Fibroblast of the aortic adventitia (primary cell): Measurements from ENCODE around the gene RYK. TPM values are rescaled to one million over a fixed set of nuclear protein-coding genes. Genes with fewer than 3 reads are reported as not detected.
"Not testable (repeated sequence)": the region's sequence is repeated elsewhere in the genome, so short reads cannot be mapped to it uniquely, and the experiment has no call there.

Experiments used
- DNase-seq: peaks from one replicate; pipeline ENCODE4 v3.0.0-alpha.2; 2010; ENCODE audit warnings: low read depth
- H3K4me3 ChIP-seq: 2 replicates; pipeline ENCODE4 v1.5.1; 2011; ENCODE audit warnings: low read depth, mild to moderate bottlenecking, control low read depth, low read length, moderate library complexity
- CTCF ChIP-seq: IDR thresholded peaks from 2 replicates; pipeline ENCODE4 v1.5.1; 2011; ENCODE audit warnings: mild to moderate bottlenecking, low read length, control low read depth, inconsistent platforms; ENCODE audit not compliant: insufficient read depth
- total RNA-seq: library from RNA; depleted of rRNA; stranded (reverse); fragments of >200 nt; gene quantifications from 2 replicates; pipeline ENCODE4 v1.2.3, GENCODE V29; 2012; ENCODE audit warnings: low replicate concordance

The RYK gene
- total RNA-seq, 1 donor, result 87.2 TPM

DNA sequence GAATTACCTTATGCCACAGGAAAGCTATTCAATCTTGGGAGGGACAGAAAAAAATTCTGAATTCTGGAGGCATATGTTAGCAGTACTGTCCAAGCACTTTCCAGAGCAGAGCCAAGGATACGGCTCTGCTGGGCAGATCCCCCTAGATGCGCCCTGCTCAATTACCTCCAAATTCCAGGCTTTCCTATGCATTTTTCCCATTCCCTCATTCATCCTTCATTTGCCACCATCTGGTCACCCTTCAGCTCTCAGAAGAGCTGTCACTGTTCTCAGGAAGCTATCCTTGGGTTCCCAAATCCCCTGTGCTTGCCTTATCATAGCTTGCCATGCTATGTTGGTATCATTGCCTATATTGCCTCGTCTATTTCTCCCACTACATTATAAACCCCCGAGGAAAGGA lies 45.2 kb downstream of the RYK start:
- no peak for TF ChIP-seq CTCF

GRCh38 chr3:134201201-134202130 lies 49.2 kb downstream of the RYK start:
- TF ChIP-seq CTCF, result no peak
- H3K4me3 ChIP-seq, result no peak overlapping the region
- peak; percentile 58 for DNase-seq

More for the DNA sequence above, 45.2 kb downstream of the RYK start:
- H3K4me3 ChIP-seq, result no peak overlapping the region
- no peak for DNase-seq

DNA sequence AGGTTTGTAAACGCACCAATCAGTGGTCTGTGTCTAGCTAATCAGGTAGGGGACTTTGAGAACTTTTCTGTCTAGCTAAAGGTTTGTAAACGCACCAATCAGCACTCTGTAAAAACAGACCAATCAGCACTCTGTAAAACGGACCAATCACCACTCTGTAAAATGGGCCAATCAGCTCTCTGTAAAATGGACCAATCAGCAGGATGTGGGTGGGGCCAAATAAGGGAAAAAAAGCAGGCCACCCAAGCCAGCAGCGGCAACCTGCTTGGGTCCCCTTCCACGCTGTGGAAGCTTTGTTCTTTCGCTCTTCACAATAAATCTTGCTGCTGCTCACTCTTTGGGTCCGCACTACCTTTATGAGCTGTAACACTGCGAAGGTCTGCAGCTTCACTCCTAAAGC lies 50.8 kb downstream of the RYK start:
- H3K4me3 ChIP-seq, DNase-seq: not testable (repeated sequence)

DNA sequence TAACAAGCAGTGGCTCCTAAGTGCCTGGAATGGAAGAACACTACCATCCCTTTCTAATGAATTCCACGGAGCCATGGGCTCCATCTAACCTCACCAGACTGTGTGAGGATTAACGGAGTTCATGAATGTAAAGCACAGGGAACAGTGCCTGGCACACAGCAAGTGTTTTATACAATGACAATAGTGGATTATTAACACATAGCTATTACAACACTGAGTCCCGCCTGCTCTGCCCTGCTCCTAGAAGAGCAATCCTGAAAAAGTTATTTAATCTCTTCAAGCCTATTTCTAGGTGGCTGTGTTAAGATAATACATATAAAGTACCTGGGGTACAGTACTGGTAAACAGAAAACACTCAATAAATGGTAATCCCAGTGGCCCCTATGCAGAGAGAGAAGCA lies 51.4 kb downstream of the RYK start:
- no peak for TF ChIP-seq CTCF
- no peak overlapping the region for H3K4me3 ChIP-seq
- no peak for DNase-seq

GRCh38 chr3:134198414-134198813 lies 52.2 kb downstream of the RYK start:
- H3K4me3 ChIP-seq, result no peak overlapping the region
- DNase-seq, result no peak
- TF ChIP-seq CTCF, result no peak

- peak; percentile 77 for TF ChIP-seq CTCF
- H3K4me3 ChIP-seq, result no peak overlapping the region
- DNase-seq, result peak; percentile 81
Observed at GRCh38 chr3:134197681-134198261, 52.9 kb downstream of the RYK start.

- peak; percentile 23 for DNase-seq
- TF ChIP-seq CTCF, result no peak
- H3K4me3 ChIP-seq, result no peak overlapping the region
Observed at GRCh38 chr3:134194247-134194646, 56.4 kb downstream of the RYK start.
